Measurements from ENCODE around the gene RNF8.

DNA sequence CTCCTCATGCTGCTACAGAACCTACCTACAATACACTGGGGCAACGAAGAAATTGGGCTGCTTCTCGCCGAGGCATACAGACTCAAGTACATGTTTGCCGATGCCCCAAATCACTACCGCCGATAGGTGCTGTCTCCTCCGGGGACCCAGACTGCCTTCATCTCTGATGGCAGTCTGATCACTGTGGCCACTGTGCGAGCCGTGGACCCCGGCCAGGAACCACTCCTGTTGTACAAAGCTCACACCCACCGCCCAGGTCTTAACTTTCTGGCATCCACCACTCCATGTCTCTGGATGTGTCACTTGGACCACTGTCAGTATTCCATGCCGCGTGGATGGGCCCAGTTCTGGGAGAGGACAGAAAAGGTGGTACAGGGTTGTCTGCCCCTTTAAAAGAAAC lies 22.7 kb upstream of the RNF8 start:
- no peak for TF ChIP-seq POLR2AphosphoS5 (IDR thresholded peaks at IDR 0.05)
- TF ChIP-seq, protein P1, sequence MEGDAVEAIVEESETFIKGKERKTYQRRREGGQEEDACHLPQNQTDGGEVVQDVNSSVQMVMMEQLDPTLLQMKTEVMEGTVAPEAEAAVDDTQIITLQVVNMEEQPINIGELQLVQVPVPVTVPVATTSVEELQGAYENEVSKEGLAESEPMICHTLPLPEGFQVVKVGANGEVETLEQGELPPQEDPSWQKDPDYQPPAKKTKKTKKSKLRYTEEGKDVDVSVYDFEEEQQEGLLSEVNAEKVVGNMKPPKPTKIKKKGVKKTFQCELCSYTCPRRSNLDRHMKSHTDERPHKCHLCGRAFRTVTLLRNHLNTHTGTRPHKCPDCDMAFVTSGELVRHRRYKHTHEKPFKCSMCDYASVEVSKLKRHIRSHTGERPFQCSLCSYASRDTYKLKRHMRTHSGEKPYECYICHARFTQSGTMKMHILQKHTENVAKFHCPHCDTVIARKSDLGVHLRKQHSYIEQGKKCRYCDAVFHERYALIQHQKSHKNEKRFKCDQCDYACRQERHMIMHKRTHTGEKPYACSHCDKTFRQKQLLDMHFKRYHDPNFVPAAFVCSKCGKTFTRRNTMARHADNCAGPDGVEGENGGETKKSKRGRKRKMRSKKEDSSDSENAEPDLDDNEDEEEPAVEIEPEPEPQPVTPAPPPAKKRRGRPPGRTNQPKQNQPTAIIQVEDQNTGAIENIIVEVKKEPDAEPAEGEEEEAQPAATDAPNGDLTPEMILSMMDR (IDR thresholded peaks at IDR 0.05 in 8 of 11, conservative IDR thresholded peaks at IDR 0.05 in 3 of 11): no peak
- no peak for TF ChIP-seq POLR2A (IDR thresholded peaks at IDR 0.05)
